DOHH2 (cell line): ENCODE measurements around the gene FZR1.

Experiments used
- EZH2phosphoT487 ChIP-seq: fragments of 200-600 bp; sonication (generic); IDR thresholded peaks from 2 replicates; pipeline ENCODE4 v1.6.1; 2017; ENCODE audit warnings: borderline replicate concordance, mild to moderate bottlenecking, antibody characterized with exemption, low read length, moderate library complexity, mixed read lengths
- TF ChIP-seq, protein P1 (sequence below): fragments of 200-600 bp; sonication (generic); IDR thresholded peaks from one replicate; pipeline ENCODE4 v1.5.1; 2014; ENCODE audit warnings: antibody characterized with exemption, mild to moderate bottlenecking, low read depth, low read length; ENCODE audit not compliant: poor library complexity, severe bottlenecking

DNA sequence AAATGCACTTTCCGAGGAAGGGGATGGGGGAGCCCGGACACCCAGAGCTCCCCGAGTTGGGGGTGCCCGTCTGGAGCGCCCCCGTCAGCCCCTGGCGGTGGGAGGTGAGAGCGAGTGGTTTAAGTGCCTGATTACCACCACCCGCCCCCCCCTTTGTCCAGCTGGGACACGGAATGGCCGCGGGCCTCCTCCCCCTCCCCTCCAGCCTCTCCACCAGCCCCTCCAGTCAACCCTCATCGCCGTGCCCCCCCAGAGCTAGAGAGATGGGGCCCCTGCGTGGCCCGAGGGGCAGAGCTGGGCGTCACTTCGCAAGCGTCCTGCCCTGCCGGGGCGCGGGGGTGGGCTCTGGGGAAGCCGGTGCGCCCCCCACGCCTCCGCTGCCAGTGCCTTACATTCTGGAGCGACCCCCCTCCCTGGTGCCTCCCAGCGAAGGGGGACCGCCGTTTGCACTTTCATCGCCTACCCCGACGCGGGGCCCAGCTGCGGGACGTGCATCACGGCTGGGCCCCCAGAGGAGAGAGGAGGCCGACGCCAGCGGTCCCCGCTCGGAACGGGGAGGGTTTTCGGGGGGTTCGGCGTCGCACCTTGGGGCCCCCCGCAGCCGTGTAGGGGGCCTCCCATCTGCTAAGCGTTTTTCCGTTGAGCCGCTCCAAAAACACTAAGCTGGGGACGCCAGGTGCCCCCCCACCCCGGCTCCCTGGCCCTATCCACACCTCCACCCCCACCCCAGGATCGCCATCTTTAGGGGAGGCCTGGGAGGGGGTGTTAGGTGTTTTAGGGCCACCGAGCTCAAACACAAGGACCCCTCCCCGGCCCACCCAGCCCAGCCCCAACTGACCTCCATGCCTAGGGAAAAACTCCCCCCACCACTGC, 42.2 kb upstream of the FZR1 start:
- no peak for TF ChIP-seq EZH2phosphoT487
- TF ChIP-seq, protein P1, sequence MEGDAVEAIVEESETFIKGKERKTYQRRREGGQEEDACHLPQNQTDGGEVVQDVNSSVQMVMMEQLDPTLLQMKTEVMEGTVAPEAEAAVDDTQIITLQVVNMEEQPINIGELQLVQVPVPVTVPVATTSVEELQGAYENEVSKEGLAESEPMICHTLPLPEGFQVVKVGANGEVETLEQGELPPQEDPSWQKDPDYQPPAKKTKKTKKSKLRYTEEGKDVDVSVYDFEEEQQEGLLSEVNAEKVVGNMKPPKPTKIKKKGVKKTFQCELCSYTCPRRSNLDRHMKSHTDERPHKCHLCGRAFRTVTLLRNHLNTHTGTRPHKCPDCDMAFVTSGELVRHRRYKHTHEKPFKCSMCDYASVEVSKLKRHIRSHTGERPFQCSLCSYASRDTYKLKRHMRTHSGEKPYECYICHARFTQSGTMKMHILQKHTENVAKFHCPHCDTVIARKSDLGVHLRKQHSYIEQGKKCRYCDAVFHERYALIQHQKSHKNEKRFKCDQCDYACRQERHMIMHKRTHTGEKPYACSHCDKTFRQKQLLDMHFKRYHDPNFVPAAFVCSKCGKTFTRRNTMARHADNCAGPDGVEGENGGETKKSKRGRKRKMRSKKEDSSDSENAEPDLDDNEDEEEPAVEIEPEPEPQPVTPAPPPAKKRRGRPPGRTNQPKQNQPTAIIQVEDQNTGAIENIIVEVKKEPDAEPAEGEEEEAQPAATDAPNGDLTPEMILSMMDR, result no peak
